HEK293 (cell line): Measurements from ENCODE around the gene HSPA2.
A peak's percentile ranks its signal among the peaks of the same experiment; 100 is the strongest.

Experiments
- CTCF ChIA-PET: fragments of 350-600 bp; formaldehyde crosslinking; extraction: SDS; loops from one replicate; lab custom pipeline; 2021; ENCODE audit warnings: antibody characterized with exemption; lab: Yijun Ruan, JAX
- POLR2A ChIA-PET: fragments of 300-600 bp; formaldehyde crosslinking; extraction: SDS; loops from one replicate; lab custom pipeline; 2020; ENCODE audit warnings: antibody characterized with exemption, inconsistent platforms; lab: Yijun Ruan, JAX
- H3K27ac ChIP-seq: fragments of 200-500 bp; sonication (Bioruptor generic); 2 replicates; pipeline ENCODE4 v1.5.1; 2014; ENCODE audit warnings: low read depth, low read length, control low read depth, inconsistent platforms; ENCODE audit errors: extremely low read depth
- H3K36me3 ChIP-seq, 2 experiments: fragments of 200-500 bp in 1 of 2; sonication (Bioruptor generic) in 1 of 2; 1 replicate in 1 of 2; 2 replicates in 1 of 2; pipeline ENCODE4 v1.5.1; 2014 to 2017; ENCODE audit warnings: inconsistent platforms in 2 of 2, low read length in 2 of 2; ENCODE audit not compliant: control insufficient read depth in 2 of 2, insufficient read depth in 1 of 2
- H3K4me1 ChIP-seq: fragments of 200-500 bp; sonication (Bioruptor generic); 2 replicates; pipeline ENCODE4 v1.5.1; 2014; ENCODE audit warnings: mild to moderate bottlenecking, low read length, inconsistent platforms; ENCODE audit not compliant: control insufficient read depth, insufficient read depth
- H3K4me3 ChIP-seq: 2 replicates; pipeline ENCODE4 v1.5.1; 2011; ENCODE audit warnings: low read depth, mild to moderate bottlenecking, control low read depth, low read length, moderate library complexity
- H3K9me3 ChIP-seq: fragments of 200-500 bp; sonication (Bioruptor generic); 2 replicates; pipeline ENCODE4 v1.5.1; 2014; ENCODE audit warnings: low read depth, low read length, inconsistent platforms; ENCODE audit not compliant: control insufficient read depth, insufficient read depth
- HOXA7 ChIP-seq: sonication (generic); formaldehyde crosslinking; IDR thresholded peaks from 2 replicates; pipeline ENCODE4 v1.8.1; 2022; ENCODE audit warnings: missing genetic modification reagents, borderline replicate concordance
- HOXC10 ChIP-seq: sonication (generic); formaldehyde crosslinking; IDR thresholded peaks from 2 replicates; pipeline ENCODE4 v1.8.1; 2023; ENCODE audit warnings: mild to moderate bottlenecking, missing genetic modification reagents
- MYNN ChIP-seq: fragments of 450-650 bp; formaldehyde crosslinking; IDR thresholded peaks from 2 replicates; pipeline ENCODE4 v1.5.1; 2016; ENCODE audit warnings: missing biosample characterization, missing genetic modification characterization, borderline replicate concordance
- REPIN1 ChIP-seq: fragments of 450-650 bp; formaldehyde crosslinking; IDR thresholded peaks from 2 replicates; pipeline ENCODE4 v1.5.1; 2017; ENCODE audit warnings: missing biosample characterization, missing genetic modification characterization, low read depth
- ZBTB17 ChIP-seq: fragments of 450-650 bp; formaldehyde crosslinking; IDR thresholded peaks from 2 replicates; pipeline ENCODE4 v1.5.1; 2016; ENCODE audit warnings: missing biosample characterization, missing genetic modification characterization
- ZNF133 ChIP-seq: fragments of 450-650 bp; formaldehyde crosslinking; IDR thresholded peaks from 2 replicates; pipeline ENCODE4 v1.5.1; 2016; ENCODE audit warnings: missing biosample characterization, missing genetic modification characterization
- ZNF175 ChIP-seq: fragments of 450-650 bp; formaldehyde crosslinking; IDR thresholded peaks from 2 replicates; pipeline ENCODE4 v1.5.1; 2016; ENCODE audit warnings: missing biosample characterization, missing genetic modification characterization
- ZNF19 ChIP-seq: fragments of 450-650 bp; formaldehyde crosslinking; IDR thresholded peaks from 2 replicates; pipeline ENCODE4; 2016; ENCODE audit warnings: missing biosample characterization, missing genetic modification characterization, low read depth
- ZNF211 ChIP-seq: fragments of 450-650 bp; formaldehyde crosslinking; IDR thresholded peaks from 2 replicates; pipeline ENCODE4 v1.5.1; 2016; ENCODE audit warnings: low read depth, missing biosample characterization, missing genetic modification characterization
- ZNF341 ChIP-seq: fragments of 450-650 bp; formaldehyde crosslinking; IDR thresholded peaks from 2 replicates; pipeline ENCODE4; 2016; ENCODE audit warnings: low read depth, missing biosample characterization, missing genetic modification characterization
- ZNF350 ChIP-seq: fragments of 450-650 bp; formaldehyde crosslinking; IDR thresholded peaks from 2 replicates; pipeline ENCODE4 v1.5.0; 2017; ENCODE audit warnings: missing biosample characterization, mild to moderate bottlenecking, missing genetic modification characterization
- ZNF548 ChIP-seq: fragments of 450-650 bp; formaldehyde crosslinking; IDR thresholded peaks from 2 replicates; pipeline ENCODE4 v1.5.1; 2016; ENCODE audit warnings: missing biosample characterization, missing genetic modification characterization
- ZNF558 ChIP-seq: fragments of 450-650 bp; formaldehyde crosslinking; IDR thresholded peaks from 2 replicates; pipeline ENCODE4 v1.5.1; 2016; ENCODE audit warnings: missing biosample characterization, missing genetic modification characterization
- ZNF585B ChIP-seq: fragments of 450-650 bp; formaldehyde crosslinking; IDR thresholded peaks from 2 replicates; pipeline ENCODE4 v1.5.1; 2016; ENCODE audit warnings: missing biosample characterization, missing genetic modification characterization
- ZNF596 ChIP-seq: fragments of 450-650 bp; IDR thresholded peaks from 2 replicates; pipeline ENCODE4 v1.5.0; 2018; ENCODE audit warnings: missing biosample characterization, mild to moderate bottlenecking, missing genetic modification characterization, moderate library complexity
- ZNF623 ChIP-seq: fragments of 450-650 bp; formaldehyde crosslinking; IDR thresholded peaks from 2 replicates; pipeline ENCODE4 v1.5.1; 2016; ENCODE audit warnings: missing biosample characterization, missing genetic modification characterization
- ZNF654 ChIP-seq: fragments of 450-650 bp; formaldehyde crosslinking; IDR thresholded peaks from 2 replicates; pipeline ENCODE4 v1.5.1; 2016; ENCODE audit warnings: low read depth, missing biosample characterization, missing genetic modification characterization
- ZNF658 ChIP-seq: fragments of 450-650 bp; formaldehyde crosslinking; IDR thresholded peaks from 2 replicates; pipeline ENCODE4; 2016; ENCODE audit warnings: missing biosample characterization, missing genetic modification characterization
- ZNF76 ChIP-seq: fragments of 450-650 bp; formaldehyde crosslinking; IDR thresholded peaks from 2 replicates; pipeline ENCODE4; 2016; ENCODE audit warnings: low read depth, missing biosample characterization, missing genetic modification characterization, borderline replicate concordance
- ZNF768 ChIP-seq: fragments of 450-650 bp; formaldehyde crosslinking; IDR thresholded peaks from 2 replicates; pipeline ENCODE4 v1.5.1; 2018; ENCODE audit warnings: missing biosample characterization, mild to moderate bottlenecking, missing genetic modification characterization
- ZNF785 ChIP-seq: fragments of 450-650 bp; formaldehyde crosslinking; IDR thresholded peaks from 2 replicates; pipeline ENCODE4 v1.5.1; 2016; ENCODE audit warnings: missing biosample characterization, missing genetic modification characterization
- TF ChIP-seq, protein P1 (sequence below): fragments of 450-650 bp; formaldehyde crosslinking; IDR thresholded peaks from 2 replicates; pipeline ENCODE4 v1.5.1; 2016; ENCODE audit warnings: missing biosample characterization, missing genetic modification characterization
- TF ChIP-seq, protein P2 (sequence below): fragments of 450-650 bp; formaldehyde crosslinking; IDR thresholded peaks from 2 replicates; pipeline ENCODE4 v1.5.1; 2017; ENCODE audit warnings: missing biosample characterization, missing genetic modification characterization
- TF ChIP-seq, protein P3 (sequence below): fragments of 450-650 bp; formaldehyde crosslinking; IDR thresholded peaks from 2 replicates; pipeline ENCODE4 v1.5.1; 2017; ENCODE audit warnings: missing biosample characterization, missing genetic modification characterization
- TF ChIP-seq, protein P4 (sequence below): fragments of 450-650 bp; formaldehyde crosslinking; optimal IDR thresholded peaks from 2 replicates; pipeline ENCODE3; 2016; ENCODE audit warnings: missing biosample characterization, mild to moderate bottlenecking, missing genetic modification characterization

HSPA2 gene

GRCh38 chr14:64540208-64541202 is at the start of gene HSPA2 (continued):
- TF ChIP-seq, protein P1, sequence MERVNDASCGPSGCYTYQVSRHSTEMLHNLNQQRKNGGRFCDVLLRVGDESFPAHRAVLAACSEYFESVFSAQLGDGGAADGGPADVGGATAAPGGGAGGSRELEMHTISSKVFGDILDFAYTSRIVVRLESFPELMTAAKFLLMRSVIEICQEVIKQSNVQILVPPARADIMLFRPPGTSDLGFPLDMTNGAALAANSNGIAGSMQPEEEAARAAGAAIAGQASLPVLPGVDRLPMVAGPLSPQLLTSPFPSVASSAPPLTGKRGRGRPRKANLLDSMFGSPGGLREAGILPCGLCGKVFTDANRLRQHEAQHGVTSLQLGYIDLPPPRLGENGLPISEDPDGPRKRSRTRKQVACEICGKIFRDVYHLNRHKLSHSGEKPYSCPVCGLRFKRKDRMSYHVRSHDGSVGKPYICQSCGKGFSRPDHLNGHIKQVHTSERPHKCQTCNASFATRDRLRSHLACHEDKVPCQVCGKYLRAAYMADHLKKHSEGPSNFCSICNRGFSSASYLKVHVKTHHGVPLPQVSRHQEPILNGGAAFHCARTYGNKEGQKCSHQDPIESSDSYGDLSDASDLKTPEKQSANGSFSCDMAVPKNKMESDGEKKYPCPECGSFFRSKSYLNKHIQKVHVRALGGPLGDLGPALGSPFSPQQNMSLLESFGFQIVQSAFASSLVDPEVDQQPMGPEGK = 0 out of 2 replicates have a peak, but pooled peaks have one; percentile 20
- TF ChIP-seq, protein P2, sequence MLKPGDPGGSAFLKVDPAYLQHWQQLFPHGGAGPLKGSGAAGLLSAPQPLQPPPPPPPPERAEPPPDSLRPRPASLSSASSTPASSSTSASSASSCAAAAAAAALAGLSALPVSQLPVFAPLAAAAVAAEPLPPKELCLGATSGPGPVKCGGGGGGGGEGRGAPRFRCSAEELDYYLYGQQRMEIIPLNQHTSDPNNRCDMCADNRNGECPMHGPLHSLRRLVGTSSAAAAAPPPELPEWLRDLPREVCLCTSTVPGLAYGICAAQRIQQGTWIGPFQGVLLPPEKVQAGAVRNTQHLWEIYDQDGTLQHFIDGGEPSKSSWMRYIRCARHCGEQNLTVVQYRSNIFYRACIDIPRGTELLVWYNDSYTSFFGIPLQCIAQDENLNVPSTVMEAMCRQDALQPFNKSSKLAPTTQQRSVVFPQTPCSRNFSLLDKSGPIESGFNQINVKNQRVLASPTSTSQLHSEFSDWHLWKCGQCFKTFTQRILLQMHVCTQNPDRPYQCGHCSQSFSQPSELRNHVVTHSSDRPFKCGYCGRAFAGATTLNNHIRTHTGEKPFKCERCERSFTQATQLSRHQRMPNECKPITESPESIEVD (tag by site-specific recombination) = no peak
- no peak for TF ChIP-seq HOXC10 (CRISPR knock-in tag)
- no peak for TF ChIP-seq ZNF585B (tag by site-specific recombination)
- peak; percentile 9; the same call in 1 of the 2 replicates for TF ChIP-seq ZNF76 (tag by site-specific recombination)
- no peak for TF ChIP-seq ZNF785 (tag by site-specific recombination)
- TF ChIP-seq HOXA7 (CRISPR knock-in tag) = no peak
- TF ChIP-seq ZNF175 (tag by site-specific recombination) = no peak
- TF ChIP-seq, protein P3, sequence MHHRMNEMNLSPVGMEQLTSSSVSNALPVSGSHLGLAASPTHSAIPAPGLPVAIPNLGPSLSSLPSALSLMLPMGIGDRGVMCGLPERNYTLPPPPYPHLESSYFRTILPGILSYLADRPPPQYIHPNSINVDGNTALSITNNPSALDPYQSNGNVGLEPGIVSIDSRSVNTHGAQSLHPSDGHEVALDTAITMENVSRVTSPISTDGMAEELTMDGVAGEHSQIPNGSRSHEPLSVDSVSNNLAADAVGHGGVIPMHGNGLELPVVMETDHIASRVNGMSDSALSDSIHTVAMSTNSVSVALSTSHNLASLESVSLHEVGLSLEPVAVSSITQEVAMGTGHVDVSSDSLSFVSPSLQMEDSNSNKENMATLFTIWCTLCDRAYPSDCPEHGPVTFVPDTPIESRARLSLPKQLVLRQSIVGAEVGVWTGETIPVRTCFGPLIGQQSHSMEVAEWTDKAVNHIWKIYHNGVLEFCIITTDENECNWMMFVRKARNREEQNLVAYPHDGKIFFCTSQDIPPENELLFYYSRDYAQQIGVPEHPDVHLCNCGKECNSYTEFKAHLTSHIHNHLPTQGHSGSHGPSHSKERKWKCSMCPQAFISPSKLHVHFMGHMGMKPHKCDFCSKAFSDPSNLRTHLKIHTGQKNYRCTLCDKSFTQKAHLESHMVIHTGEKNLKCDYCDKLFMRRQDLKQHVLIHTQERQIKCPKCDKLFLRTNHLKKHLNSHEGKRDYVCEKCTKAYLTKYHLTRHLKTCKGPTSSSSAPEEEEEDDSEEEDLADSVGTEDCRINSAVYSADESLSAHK (tag by site-specific recombination) = no peak
- TF ChIP-seq ZNF768 (tag by site-specific recombination) = no peak
- TF ChIP-seq MYNN (tag by site-specific recombination) = no peak
- no peak; the same call in 1 of the 2 replicates for TF ChIP-seq ZNF350 (tag by site-specific recombination)
- TF ChIP-seq ZNF211 (tag by site-specific recombination) = no peak
- TF ChIP-seq, protein P4, sequence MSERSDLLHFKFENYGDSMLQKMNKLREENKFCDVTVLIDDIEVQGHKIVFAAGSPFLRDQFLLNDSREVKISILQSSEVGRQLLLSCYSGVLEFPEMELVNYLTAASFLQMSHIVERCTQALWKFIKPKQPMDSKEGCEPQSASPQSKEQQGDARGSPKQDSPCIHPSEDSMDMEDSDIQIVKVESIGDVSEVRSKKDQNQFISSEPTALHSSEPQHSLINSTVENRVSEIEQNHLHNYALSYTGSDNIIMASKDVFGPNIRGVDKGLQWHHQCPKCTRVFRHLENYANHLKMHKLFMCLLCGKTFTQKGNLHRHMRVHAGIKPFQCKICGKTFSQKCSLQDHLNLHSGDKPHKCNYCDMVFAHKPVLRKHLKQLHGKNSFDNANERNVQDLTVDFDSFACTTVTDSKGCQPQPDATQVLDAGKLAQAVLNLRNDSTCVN = peak; percentile 96
- TF ChIP-seq ZNF623 = no peak
- TF ChIP-seq ZNF341 (tag by site-specific recombination) = peak; percentile 71
- TF ChIP-seq ZNF548 (tag by site-specific recombination) = no peak
- TF ChIP-seq, all 188 proteins: peak for 23

GRCh38 chr14:64491637-64492036 is 48.9 kb upstream of the HSPA2 start:
- ChIA-PET CTCF (interaction anchor here (0.6 to 1.2 kb wide), 3 partner anchors 9 to 270 kb away, joined by 3 to 4 read pairs (median 4); no protein-coding TSS in a partner anchor), POLR2A (interaction anchor here (0.6 kb wide), 1 partner anchor 88 kb away, joined by 4 read pairs; no protein-coding TSS in a partner anchor)
- Histone ChIP-seq H3K27ac (no peak overlapping the region), H3K4me1 (no peaks in the 10 kb centered on the region), H3K36me3 (peaks cover 31 to 45% of the 10 kb centered on the region in 2 experiments), H3K9me3 (no peaks in the 10 kb centered on the region), H3K4me3 (no peak overlapping the region)
- TF ChIP-seq REPIN1 = no peak
- no peak for TF ChIP-seq ZNF133
- TF ChIP-seq ZNF658 = no peak
- TF ChIP-seq ZNF654 (tag by site-specific recombination) = no peak
- TF ChIP-seq ZNF19 = no peak
- TF ChIP-seq ZNF558 = no peak
- no peak for TF ChIP-seq ZBTB17
- no peak for TF ChIP-seq ZNF596 (tag by site-specific recombination)
